Ishikawa (cell line): ENCODE data around the gene RNASE1.

Experiments
- CEBPB ChIP-seq: IDR thresholded peaks from 2 replicates; pipeline ENCODE4 v1.6.1; 2012
- CREB1 ChIP-seq: IDR thresholded peaks from 2 replicates; pipeline ENCODE4 v1.6.1; 2012; ENCODE audit warnings: low read depth
- EGR1 ChIP-seq: IDR thresholded peaks from 2 replicates; pipeline ENCODE4 v1.6.1; 2012
- EP300 ChIP-seq: IDR thresholded peaks from 2 replicates; pipeline ENCODE4 v1.6.1; 2012; ENCODE audit warnings: borderline replicate concordance
- FOXM1 ChIP-seq: IDR thresholded peaks from 2 replicates; pipeline ENCODE4 v1.6.1; 2012; ENCODE audit warnings: low read depth, borderline replicate concordance
- NFIC ChIP-seq: IDR thresholded peaks from 2 replicates; pipeline ENCODE4 v1.6.1; 2012
- RAD21 ChIP-seq: IDR thresholded peaks from 2 replicates; pipeline ENCODE4 v1.6.1; 2012; ENCODE audit warnings: low read depth
- TAF1 ChIP-seq: IDR thresholded peaks from 2 replicates; pipeline ENCODE4 v1.6.1; 2012; ENCODE audit warnings: low read depth, mild to moderate bottlenecking
- TCF12 ChIP-seq: IDR thresholded peaks from 2 replicates; pipeline ENCODE4 v1.6.1; 2012; ENCODE audit warnings: low read depth
- TEAD4 ChIP-seq: IDR thresholded peaks from 2 replicates; pipeline ENCODE4 v1.6.1; 2012
- YY1 ChIP-seq: IDR thresholded peaks from 2 replicates; pipeline ENCODE4 v1.6.1; 2012; ENCODE audit warnings: low read depth
- ZBTB7A ChIP-seq: IDR thresholded peaks from 2 replicates; pipeline ENCODE4 v1.6.1; 2012; ENCODE audit warnings: low read depth
- TF ChIP-seq, protein P1 (sequence below): IDR thresholded peaks from 2 replicates; pipeline ENCODE4 v1.6.1; 2012
- TF ChIP-seq, protein P2 (sequence below): IDR thresholded peaks from 2 replicates; pipeline ENCODE4 v1.6.1; 2012; ENCODE audit warnings: low read depth, mild to moderate bottlenecking
- TF ChIP-seq, protein P3 (sequence below): IDR thresholded peaks from 2 replicates; pipeline ENCODE4 v1.6.1; 2012

The RNASE1 gene

DNA sequence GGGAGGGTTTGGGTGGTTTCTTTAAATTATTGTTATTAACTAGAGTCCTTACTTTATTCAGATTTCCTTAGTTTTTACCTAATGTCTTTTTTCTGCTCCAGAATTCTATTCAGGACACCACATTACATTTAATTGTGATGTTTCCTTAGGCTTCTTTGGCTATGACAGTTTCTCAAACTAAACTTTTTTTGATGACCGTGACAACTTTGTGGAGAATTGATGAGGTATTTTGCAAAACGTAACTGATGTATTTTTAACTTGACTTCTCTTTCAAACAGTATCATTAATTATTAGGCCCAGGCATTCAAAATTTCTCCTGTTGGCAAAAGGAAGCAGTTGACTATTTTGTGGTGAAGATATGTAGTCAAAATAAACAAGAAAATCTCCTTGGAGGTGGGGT lies 11.0 kb downstream of the RNASE1 start:
- TF ChIP-seq, protein P1, sequence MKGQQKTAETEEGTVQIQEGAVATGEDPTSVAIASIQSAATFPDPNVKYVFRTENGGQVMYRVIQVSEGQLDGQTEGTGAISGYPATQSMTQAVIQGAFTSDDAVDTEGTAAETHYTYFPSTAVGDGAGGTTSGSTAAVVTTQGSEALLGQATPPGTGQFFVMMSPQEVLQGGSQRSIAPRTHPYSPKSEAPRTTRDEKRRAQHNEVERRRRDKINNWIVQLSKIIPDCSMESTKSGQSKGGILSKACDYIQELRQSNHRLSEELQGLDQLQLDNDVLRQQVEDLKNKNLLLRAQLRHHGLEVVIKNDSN, result no peak
- TF ChIP-seq TEAD4 (no peak), TAF1 (no peak), RAD21 (no peak), ZBTB7A (no peak), EGR1 (no peak), FOXM1 (no peak)
- TF ChIP-seq, protein P2, sequence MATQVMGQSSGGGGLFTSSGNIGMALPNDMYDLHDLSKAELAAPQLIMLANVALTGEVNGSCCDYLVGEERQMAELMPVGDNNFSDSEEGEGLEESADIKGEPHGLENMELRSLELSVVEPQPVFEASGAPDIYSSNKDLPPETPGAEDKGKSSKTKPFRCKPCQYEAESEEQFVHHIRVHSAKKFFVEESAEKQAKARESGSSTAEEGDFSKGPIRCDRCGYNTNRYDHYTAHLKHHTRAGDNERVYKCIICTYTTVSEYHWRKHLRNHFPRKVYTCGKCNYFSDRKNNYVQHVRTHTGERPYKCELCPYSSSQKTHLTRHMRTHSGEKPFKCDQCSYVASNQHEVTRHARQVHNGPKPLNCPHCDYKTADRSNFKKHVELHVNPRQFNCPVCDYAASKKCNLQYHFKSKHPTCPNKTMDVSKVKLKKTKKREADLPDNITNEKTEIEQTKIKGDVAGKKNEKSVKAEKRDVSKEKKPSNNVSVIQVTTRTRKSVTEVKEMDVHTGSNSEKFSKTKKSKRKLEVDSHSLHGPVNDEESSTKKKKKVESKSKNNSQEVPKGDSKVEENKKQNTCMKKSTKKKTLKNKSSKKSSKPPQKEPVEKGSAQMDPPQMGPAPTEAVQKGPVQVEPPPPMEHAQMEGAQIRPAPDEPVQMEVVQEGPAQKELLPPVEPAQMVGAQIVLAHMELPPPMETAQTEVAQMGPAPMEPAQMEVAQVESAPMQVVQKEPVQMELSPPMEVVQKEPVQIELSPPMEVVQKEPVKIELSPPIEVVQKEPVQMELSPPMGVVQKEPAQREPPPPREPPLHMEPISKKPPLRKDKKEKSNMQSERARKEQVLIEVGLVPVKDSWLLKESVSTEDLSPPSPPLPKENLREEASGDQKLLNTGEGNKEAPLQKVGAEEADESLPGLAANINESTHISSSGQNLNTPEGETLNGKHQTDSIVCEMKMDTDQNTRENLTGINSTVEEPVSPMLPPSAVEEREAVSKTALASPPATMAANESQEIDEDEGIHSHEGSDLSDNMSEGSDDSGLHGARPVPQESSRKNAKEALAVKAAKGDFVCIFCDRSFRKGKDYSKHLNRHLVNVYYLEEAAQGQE, result no peak

DNA sequence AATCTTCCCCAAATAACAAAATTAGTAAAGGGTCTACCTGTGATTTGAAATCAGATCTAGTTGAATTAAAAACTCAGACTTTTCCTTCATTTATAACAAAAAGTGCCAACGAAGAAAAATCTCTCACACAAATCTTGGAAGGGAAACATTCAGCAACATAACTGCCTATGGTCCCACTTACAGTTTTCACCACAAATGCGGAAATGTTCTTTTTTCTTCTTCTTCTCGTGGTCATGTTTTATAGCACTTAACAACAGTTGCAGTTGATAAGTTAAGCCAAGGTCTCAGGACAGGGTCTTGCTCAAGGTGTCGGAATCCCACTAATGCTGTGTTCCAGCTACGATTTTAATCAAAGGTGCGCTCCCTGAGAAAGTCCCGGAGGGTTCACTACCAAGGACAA lies 11.5 kb downstream of the RNASE1 start:
- TF ChIP-seq, protein P2, result no peak
- TF ChIP-seq NFIC, result no peak
- TF ChIP-seq TCF12, result no peak
- no peak for TF ChIP-seq FOXM1
- no peak for TF ChIP-seq RAD21
- no peak for TF ChIP-seq ZBTB7A
- TF ChIP-seq EGR1, result no peak
- no peak for TF ChIP-seq YY1
- TF ChIP-seq, protein P1, result no peak
- TF ChIP-seq TAF1, result no peak
- TF ChIP-seq TEAD4, result no peak
- TF ChIP-seq, protein P3, sequence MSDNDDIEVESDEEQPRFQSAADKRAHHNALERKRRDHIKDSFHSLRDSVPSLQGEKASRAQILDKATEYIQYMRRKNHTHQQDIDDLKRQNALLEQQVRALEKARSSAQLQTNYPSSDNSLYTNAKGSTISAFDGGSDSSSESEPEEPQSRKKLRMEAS, result no peak
- no peak for TF ChIP-seq CEBPB
- TF ChIP-seq EP300, result no peak
- TF ChIP-seq CREB1, result no peak

- no peak for TF ChIP-seq TEAD4
- TF ChIP-seq, protein P3, result no peak
- TF ChIP-seq FOXM1, result no peak
- TF ChIP-seq YY1, result no peak
- TF ChIP-seq EGR1, result no peak
- no peak for TF ChIP-seq EP300
- TF ChIP-seq RAD21, result no peak
- TF ChIP-seq CREB1, result no peak
- TF ChIP-seq CEBPB, result no peak
Measured at GRCh38 chr14:20790464-20791116, 12.1 kb downstream of the RNASE1 start.

GRCh38 chr14:20789230-20789813 lies 13.3 kb downstream of the RNASE1 start:
- TF ChIP-seq TAF1 (no peak), FOXM1 (no peak), TEAD4 (no peak), TCF12 (no peak), EGR1 (no peak), CEBPB (no peak), YY1 (no peak), EP300 (no peak), NFIC (no peak), CREB1 (no peak), ZBTB7A (no peak), RAD21 (no peak)
- TF ChIP-seq, protein P1, result no peak
- TF ChIP-seq, protein P3, result no peak
- TF ChIP-seq, protein P2, result no peak
